GM23338 (cell line): ENCODE data around the gene CMTM2. TPM values are rescaled to one million over a fixed set of nuclear protein-coding genes. Genes with fewer than 3 reads are reported as not detected.

ENCODE experiments used
- ATAC-seq: fragments of 200-7000 bp; cut with Tn5 transposase; 3 replicates; pipeline ENCODE4 v1.9.1; 2020
- DNase-seq: peaks from one replicate; pipeline ENCODE4 v3.0.0-alpha.2; 2015; ENCODE audit warnings: low spot score
- H2AFZ ChIP-seq: fragments of 200-600 bp; sonication (generic); 2 replicates; pipeline ENCODE4 v1.8.0; 2016; ENCODE audit warnings: antibody characterized with exemption, mild to moderate bottlenecking, moderate library complexity
- H3F3A ChIP-seq: fragments of 200-600 bp; sonication (generic); replicated peaks from 2 replicates; pipeline ENCODE4 v1.8.0; 2017; ENCODE audit warnings: antibody characterized with exemption, mixed run types, low read depth
- H3K27ac ChIP-seq: fragments of 200-600 bp; sonication (generic); 2 replicates; pipeline ENCODE4 v1.6.1; 2016; ENCODE audit warnings: low read depth
- H3K27me3 ChIP-seq: fragments of 200-600 bp; sonication (generic); 2 replicates; pipeline ENCODE4 v1.8.0; 2016; ENCODE audit warnings: mild to moderate bottlenecking, mixed run types, moderate library complexity; ENCODE audit not compliant: insufficient read depth
- H3K36me3 ChIP-seq: fragments of 200-600 bp; sonication (generic); 2 replicates; pipeline ENCODE4 v1.8.0; 2016; ENCODE audit warnings: mild to moderate bottlenecking; ENCODE audit not compliant: insufficient read depth
- H3K4me1 ChIP-seq: fragments of 200-600 bp; sonication (generic); 2 replicates; pipeline ENCODE4 v1.8.0; 2016; ENCODE audit warnings: mild to moderate bottlenecking, moderate library complexity; ENCODE audit not compliant: insufficient read depth
- H3K4me2 ChIP-seq: fragments of 200-600 bp; sonication (generic); 2 replicates; pipeline ENCODE4 v1.7.1; 2017; ENCODE audit warnings: mixed run types
- H3K4me3 ChIP-seq: fragments of 200-600 bp; sonication (generic); 2 replicates; pipeline ENCODE4 v1.6.1; 2016; ENCODE audit warnings: mixed run types
- H3K79me2 ChIP-seq: fragments of 200-600 bp; sonication (generic); replicated peaks from 2 replicates; pipeline ENCODE4 v1.8.0; 2017; ENCODE audit warnings: mild to moderate bottlenecking; ENCODE audit not compliant: insufficient read depth
- H3K9me2 ChIP-seq: fragments of 200-600 bp; sonication (generic); 2 replicates; pipeline ENCODE4 v1.8.0; 2017; ENCODE audit not compliant: insufficient read depth
- H4K20me1 ChIP-seq: fragments of 200-600 bp; sonication (generic); replicated peaks from 2 replicates; pipeline ENCODE4 v1.8.0; 2017; ENCODE audit warnings: mild to moderate bottlenecking; ENCODE audit not compliant: insufficient read depth
- H3K27ac Mint-ChIP-seq: 2 replicates; pipeline ENCODE4 v1.8.0; 2020; ENCODE audit warnings: inconsistent platforms, mild to moderate bottlenecking, moderate library complexity, mixed read lengths
- H3K27me3 Mint-ChIP-seq: 3 replicates; pipeline ENCODE4 v1.8.0; 2022; ENCODE audit warnings: low read depth, mild to moderate bottlenecking, moderate library complexity, mixed read lengths, inconsistent platforms; ENCODE audit not compliant: insufficient read depth, poor library complexity
- H3K36me3 Mint-ChIP-seq: 3 replicates; pipeline ENCODE4 v1.8.0; 2021; ENCODE audit warnings: low read depth, mild to moderate bottlenecking, inconsistent platforms, moderate library complexity, mixed read lengths
- H3K4me1 Mint-ChIP-seq: 3 replicates; pipeline ENCODE4 v1.8.0; 2020; ENCODE audit warnings: mild to moderate bottlenecking, inconsistent platforms, mixed read lengths
- H3K4me3 Mint-ChIP-seq: 3 replicates; pipeline ENCODE4 v1.8.0; 2021; ENCODE audit warnings: moderate library complexity, mild to moderate bottlenecking, inconsistent platforms, mixed read lengths
- H3K9me3 Mint-ChIP-seq: 3 replicates; pipeline ENCODE4 v1.8.0; 2020; ENCODE audit warnings: moderate library complexity, mild to moderate bottlenecking, inconsistent platforms, mixed read lengths
- EZH2 ChIP-seq: fragments of 200-600 bp; sonication (generic); IDR thresholded peaks from one replicate; pipeline ENCODE4 v1.8.0; 2017; ENCODE audit warnings: antibody characterized with exemption, mild to moderate bottlenecking, low read depth; ENCODE audit not compliant: unreplicated experiment
- JUNB ChIP-seq: IDR thresholded peaks from one replicate; pipeline ENCODE4 v1.6.1; 2016; ENCODE audit warnings: antibody characterized with exemption; ENCODE audit not compliant: unreplicated experiment
- POLR2AphosphoS5 ChIP-seq: IDR thresholded peaks from 2 replicates; pipeline ENCODE4 v1.6.1; 2016; ENCODE audit warnings: antibody characterized with exemption, low read depth
- ZNF331 ChIP-seq: fragments of 250-450 bp; sonication (Bioruptor Pico); IDR thresholded peaks from 2 replicates; pipeline ENCODE4 v1.5.0; 2020; ENCODE audit warnings: low read depth, mild to moderate bottlenecking, moderate library complexity
- polyA plus RNA-seq: library from polyadenylated mRNA; unstranded; fragments of >200 nt; fragmentation: Nextera tagmentation; extraction: Ambion mirVana; gene quantifications from 2 replicates; pipeline ENCODE4 v1.2.1, GENCODE V29; 2016
- total RNA-seq: library from RNA; depleted of rRNA; stranded (reverse); fragments of >200 nt; shearing (Covaris generic); gene quantifications from 2 replicates; pipeline ENCODE4 v1.2.3, GENCODE V29; 2014
- TF ChIP-seq, protein P1 (sequence below): fragments of 250-450 bp; sonication (Bioruptor Pico); IDR thresholded peaks from 2 replicates; pipeline ENCODE4 v1.5.0; 2020; ENCODE audit warnings: mild to moderate bottlenecking, moderate library complexity
- TF ChIP-seq, protein P2 (sequence below): IDR thresholded peaks from 2 replicates; pipeline ENCODE4 v1.6.1; 2016; ENCODE audit warnings: antibody characterized with exemption

Gene CMTM2
- total and polyA plus RNA-seq, 2 experiments from 2014 or later, result not detected

DNA sequence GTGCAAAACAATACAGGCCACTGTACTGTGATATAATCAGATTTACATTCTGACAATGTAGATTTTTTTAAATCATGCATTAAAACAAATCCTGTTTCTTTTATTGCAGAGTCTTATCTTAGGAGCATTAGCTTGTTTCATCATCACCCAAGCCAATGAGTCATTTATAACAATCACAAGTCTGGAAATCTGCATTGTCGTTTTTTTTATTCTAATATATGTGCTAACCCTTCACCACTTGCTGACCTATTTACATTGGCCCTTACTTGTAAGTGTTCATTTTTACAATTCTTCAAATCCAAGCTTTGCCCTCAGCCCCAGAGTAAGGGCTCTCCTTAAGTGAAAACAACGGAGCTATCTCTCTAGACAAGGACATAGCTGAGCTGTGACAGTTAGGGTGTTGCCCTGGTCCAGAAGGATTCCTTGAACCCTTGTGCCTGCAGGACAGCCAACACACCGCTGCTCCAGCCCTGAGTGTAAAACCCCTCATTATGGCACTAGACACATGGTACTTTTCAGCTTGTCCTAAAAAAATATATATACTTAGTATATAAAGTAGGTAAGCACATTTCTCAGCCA, 9.3 kb upstream of the CMTM2 start:
- H3K4me3 ChIP-seq, result no peak overlapping the region
- no peak overlapping the region for H2AFZ ChIP-seq
- Mint-ChIP-seq H3K9me3 (no peaks in the 10 kb centered on the region), H3K27me3 (no peaks in the 10 kb centered on the region), H3K4me1 (no peaks in the 10 kb centered on the region), H3K27ac (no peak overlapping the region), H3K36me3 (peaks cover 4% of the 10 kb centered on the region; the same call in 1 of the 3 replicates), H3K4me3 (no peak overlapping the region)
- no peak for DNase-seq
- no peak overlapping the region for H3K4me2 ChIP-seq
- H3K79me2 ChIP-seq, result no peaks in the 10 kb centered on the region
- no peak for ATAC-seq
- TF ChIP-seq POLR2AphosphoS5, result no peak
- no peak for TF ChIP-seq ZNF331
- TF ChIP-seq, protein P1, sequence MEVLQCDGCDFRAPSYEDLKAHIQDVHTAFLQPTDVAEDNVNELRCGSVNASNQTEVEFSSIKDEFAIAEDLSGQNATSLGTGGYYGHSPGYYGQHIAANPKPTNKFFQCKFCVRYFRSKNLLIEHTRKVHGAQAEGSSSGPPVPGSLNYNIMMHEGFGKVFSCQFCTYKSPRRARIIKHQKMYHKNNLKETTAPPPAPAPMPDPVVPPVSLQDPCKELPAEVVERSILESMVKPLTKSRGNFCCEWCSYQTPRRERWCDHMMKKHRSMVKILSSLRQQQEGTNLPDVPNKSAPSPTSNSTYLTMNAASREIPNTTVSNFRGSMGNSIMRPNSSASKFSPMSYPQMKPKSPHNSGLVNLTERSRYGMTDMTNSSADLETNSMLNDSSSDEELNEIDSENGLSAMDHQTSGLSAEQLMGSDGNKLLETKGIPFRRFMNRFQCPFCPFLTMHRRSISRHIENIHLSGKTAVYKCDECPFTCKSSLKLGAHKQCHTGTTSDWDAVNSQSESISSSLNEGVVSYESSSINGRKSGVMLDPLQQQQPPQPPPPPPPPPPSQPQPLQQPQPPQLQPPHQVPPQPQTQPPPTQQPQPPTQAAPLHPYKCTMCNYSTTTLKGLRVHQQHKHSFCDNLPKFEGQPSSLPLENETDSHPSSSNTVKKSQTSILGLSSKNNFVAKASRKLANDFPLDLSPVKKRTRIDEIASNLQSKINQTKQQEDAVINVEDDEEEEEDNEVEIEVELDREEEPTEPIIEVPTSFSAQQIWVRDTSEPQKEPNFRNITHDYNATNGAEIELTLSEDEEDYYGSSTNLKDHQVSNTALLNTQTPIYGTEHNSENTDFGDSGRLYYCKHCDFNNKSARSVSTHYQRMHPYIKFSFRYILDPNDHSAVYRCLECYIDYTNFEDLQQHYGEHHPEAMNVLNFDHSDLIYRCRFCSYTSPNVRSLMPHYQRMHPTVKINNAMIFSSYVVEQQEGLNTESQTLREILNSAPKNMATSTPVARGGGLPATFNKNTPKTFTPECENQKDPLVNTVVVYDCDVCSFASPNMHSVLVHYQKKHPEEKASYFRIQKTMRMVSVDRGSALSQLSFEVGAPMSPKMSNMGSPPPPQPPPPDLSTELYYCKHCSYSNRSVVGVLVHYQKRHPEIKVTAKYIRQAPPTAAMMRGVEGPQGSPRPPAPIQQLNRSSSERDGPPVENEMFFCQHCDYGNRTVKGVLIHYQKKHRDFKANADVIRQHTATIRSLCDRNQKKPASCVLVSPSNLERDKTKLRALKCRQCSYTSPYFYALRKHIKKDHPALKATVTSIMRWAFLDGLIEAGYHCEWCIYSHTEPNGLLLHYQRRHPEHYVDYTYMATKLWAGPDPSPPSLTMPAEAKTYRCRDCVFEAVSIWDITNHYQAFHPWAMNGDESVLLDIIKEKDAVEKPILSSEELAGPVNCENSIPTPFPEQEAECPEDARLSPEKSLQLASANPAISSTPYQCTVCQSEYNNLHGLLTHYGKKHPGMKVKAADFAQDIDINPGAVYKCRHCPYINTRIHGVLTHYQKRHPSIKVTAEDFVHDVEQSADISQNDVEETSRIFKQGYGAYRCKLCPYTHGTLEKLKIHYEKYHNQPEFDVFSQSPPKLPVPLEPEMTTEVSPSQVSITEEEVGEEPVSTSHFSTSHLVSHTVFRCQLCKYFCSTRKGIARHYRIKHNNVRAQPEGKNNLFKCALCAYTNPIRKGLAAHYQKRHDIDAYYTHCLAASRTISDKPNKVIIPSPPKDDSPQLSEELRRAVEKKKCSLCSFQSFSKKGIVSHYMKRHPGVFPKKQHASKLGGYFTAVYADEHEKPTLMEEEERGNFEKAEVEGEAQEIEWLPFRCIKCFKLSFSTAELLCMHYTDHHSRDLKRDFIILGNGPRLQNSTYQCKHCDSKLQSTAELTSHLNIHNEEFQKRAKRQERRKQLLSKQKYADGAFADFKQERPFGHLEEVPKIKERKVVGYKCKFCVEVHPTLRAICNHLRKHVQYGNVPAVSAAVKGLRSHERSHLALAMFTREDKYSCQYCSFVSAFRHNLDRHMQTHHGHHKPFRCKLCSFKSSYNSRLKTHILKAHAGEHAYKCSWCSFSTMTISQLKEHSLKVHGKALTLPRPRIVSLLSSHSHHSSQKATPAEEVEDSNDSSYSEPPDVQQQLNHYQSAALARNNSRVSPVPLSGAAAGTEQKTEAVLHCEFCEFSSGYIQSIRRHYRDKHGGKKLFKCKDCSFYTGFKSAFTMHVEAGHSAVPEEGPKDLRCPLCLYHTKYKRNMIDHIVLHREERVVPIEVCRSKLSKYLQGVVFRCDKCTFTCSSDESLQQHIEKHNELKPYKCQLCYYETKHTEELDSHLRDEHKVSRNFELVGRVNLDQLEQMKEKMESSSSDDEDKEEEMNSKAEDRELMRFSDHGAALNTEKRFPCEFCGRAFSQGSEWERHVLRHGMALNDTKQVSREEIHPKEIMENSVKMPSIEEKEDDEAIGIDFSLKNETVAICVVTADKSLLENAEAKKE, result no peak
- TF ChIP-seq JUNB, result no peak
- TF ChIP-seq, protein P2, sequence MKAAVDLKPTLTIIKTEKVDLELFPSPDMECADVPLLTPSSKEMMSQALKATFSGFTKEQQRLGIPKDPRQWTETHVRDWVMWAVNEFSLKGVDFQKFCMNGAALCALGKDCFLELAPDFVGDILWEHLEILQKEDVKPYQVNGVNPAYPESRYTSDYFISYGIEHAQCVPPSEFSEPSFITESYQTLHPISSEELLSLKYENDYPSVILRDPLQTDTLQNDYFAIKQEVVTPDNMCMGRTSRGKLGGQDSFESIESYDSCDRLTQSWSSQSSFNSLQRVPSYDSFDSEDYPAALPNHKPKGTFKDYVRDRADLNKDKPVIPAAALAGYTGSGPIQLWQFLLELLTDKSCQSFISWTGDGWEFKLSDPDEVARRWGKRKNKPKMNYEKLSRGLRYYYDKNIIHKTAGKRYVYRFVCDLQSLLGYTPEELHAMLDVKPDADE, result no peak
- TF ChIP-seq EZH2, result no peak
- no peaks in the 10 kb centered on the region for H3K9me2 ChIP-seq
- H4K20me1 ChIP-seq, result peaks cover 7% of the 10 kb centered on the region; the same call in 1 of the 2 replicates
- no peaks in the 10 kb centered on the region for H3K36me3 ChIP-seq
- no peak overlapping the region for H3K27ac ChIP-seq
- no peaks in the 10 kb centered on the region for H3K4me1 ChIP-seq
- H3K27me3 ChIP-seq, result no peaks in the 10 kb centered on the region
- no peaks in the 10 kb centered on the region for H3F3A ChIP-seq
